Activated CD8-positive, alpha-beta T cell treated with anti-CD3 and anti-CD28 coated beads for 36 hours (primary cell): ENCODE results near the gene ACE2. TPM values are rescaled to one million over a fixed set of nuclear protein-coding genes. Genes with fewer than 3 reads are reported as not detected.

Experiments used
- ATAC-seq: fragments of 200-7000 bp; cut with Tn5 transposase; one replicate; pipeline ENCODE4 v1.10.0; 2021; ENCODE audit warnings: mild to moderate bottlenecking, moderate library complexity
- CTCF ChIA-PET: fragments of 350-600 bp; sonication (Branson Sonifier 250); formaldehyde crosslinking; loops from one replicate; lab custom pipeline; 2021; ENCODE audit warnings: antibody characterized with exemption; lab: Charles Lee
- POLR2A ChIA-PET: fragments of 350-600 bp; sonication (Branson Sonifier 250); formaldehyde crosslinking; loops from one replicate; lab custom pipeline; 2021; ENCODE audit warnings: antibody characterized with exemption; lab: Charles Lee
- DNase-seq: peaks from one replicate; pipeline ENCODE4 v3.0.0-alpha.2; 2020
- H3K27ac Mint-ChIP-seq: one replicate; pipeline ENCODE4 v1.8.0; 2021; ENCODE audit warnings: mild to moderate bottlenecking, mixed read lengths
- H3K27me3 Mint-ChIP-seq: one replicate; pipeline ENCODE4 v1.8.0; 2021; ENCODE audit warnings: mixed read lengths
- H3K36me3 Mint-ChIP-seq: one replicate; pipeline ENCODE4 v1.8.0; 2021; ENCODE audit warnings: low read depth, mixed read lengths
- H3K4me1 Mint-ChIP-seq: one replicate; pipeline ENCODE4 v1.8.0; 2021; ENCODE audit warnings: low read depth, mixed read lengths
- H3K4me3 Mint-ChIP-seq: one replicate; pipeline ENCODE4 v1.8.0; 2021; ENCODE audit warnings: mild to moderate bottlenecking, moderate library complexity, mixed read lengths
- H3K9me3 Mint-ChIP-seq: one replicate; pipeline ENCODE4 v1.8.0; 2021; ENCODE audit warnings: mixed read lengths
- CTCF ChIP-seq: fragments of 200-600 bp; IDR thresholded peaks from one replicate; pipeline ENCODE4 v1.8.0; 2022; ENCODE audit warnings: antibody characterized with exemption, mild to moderate bottlenecking
- intact Hi-C: fragments of 100-400 bp; cut with micrococcal nuclease; formaldehyde crosslinking; loops from one replicate; pipeline ENCODE4 v1.10.0; 2022
- total RNA-seq, 2 experiments: library from RNA; stranded (reverse); gene quantifications; one replicate each; pipeline ENCODE4 v1.2.3, GENCODE V29; 2021

ACE2 gene
- total RNA-seq, 2 experiments from 2014 or later = not detected

- ChIA-PET POLR2A (interaction anchor here (0.6 kb wide), 1 partner anchor 107 kb away, joined by 4 read pairs; no protein-coding TSS in a partner anchor), CTCF (no interaction called here)
- peaks cover 3% of the 10 kb centered on the region for H3K27me3 Mint-ChIP-seq
- no peak for DNase-seq
- ATAC-seq = no peak
- no peaks in the 10 kb centered on the region for H3K4me1 Mint-ChIP-seq
- TF ChIP-seq CTCF = no peak
- H3K27ac Mint-ChIP-seq = no peak overlapping the region
- intact Hi-C loops = no loop called here
- no peak overlapping the region for H3K4me3 Mint-ChIP-seq
- H3K9me3 Mint-ChIP-seq = no peaks in the 10 kb centered on the region
- no peaks in the 10 kb centered on the region for H3K36me3 Mint-ChIP-seq
Measured at GRCh38 chrX:15601932-15602331, 1.2 kb upstream of the ACE2 start.

GRCh38 chrX:15600049-15600448 is 711 bp downstream of the ACE2 start:
- intact Hi-C loops = no loop called here
- no peak for ATAC-seq
- Mint-ChIP-seq H3K27ac (no peak overlapping the region), H3K9me3 (no peaks in the 10 kb centered on the region), H3K27me3 (peaks cover 3% of the 10 kb centered on the region), H3K4me3 (no peak overlapping the region), H3K36me3 (no peaks in the 10 kb centered on the region), H3K4me1 (no peaks in the 10 kb centered on the region)
- ChIA-PET POLR2A (no interaction called here), CTCF (no interaction called here)
- no peak for DNase-seq
- no peak for TF ChIP-seq CTCF

DNA sequence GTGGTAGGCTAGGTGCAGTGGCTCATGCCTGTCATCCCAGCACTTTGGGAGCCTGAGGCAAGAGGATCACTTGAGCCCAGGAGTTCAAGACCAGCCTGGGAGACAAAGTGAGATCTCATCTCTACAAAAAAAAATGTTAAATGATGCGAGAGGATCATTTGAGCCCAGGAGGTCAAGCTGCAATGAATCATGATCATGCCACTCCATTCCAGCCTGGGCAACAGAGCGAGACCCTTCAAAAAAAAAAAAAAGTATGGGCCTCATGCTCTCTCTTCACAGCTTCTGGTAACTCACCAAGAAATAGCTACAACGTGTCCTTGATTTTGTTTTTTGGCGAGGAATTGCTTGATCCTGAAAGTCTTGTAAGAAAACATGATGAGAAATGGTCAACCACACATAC is 1.3 kb downstream of the ACE2 start:
- no peak for DNase-seq
- POLR2A ChIA-PET = no interaction called here
- ATAC-seq = no peak
- Mint-ChIP-seq H3K36me3 (no peaks in the 10 kb centered on the region), H3K27me3 (peaks cover 3% of the 10 kb centered on the region), H3K27ac (no peak overlapping the region), H3K4me1 (no peaks in the 10 kb centered on the region), H3K4me3 (no peak overlapping the region), H3K9me3 (no peaks in the 10 kb centered on the region)
- intact Hi-C loops = no loop called here
- CTCF ChIA-PET = interaction anchor here (0.6 kb wide), 1 partner anchor 226 kb away, joined by 3 read pairs; no protein-coding TSS in a partner anchor
- no peak for TF ChIP-seq CTCF

DNA sequence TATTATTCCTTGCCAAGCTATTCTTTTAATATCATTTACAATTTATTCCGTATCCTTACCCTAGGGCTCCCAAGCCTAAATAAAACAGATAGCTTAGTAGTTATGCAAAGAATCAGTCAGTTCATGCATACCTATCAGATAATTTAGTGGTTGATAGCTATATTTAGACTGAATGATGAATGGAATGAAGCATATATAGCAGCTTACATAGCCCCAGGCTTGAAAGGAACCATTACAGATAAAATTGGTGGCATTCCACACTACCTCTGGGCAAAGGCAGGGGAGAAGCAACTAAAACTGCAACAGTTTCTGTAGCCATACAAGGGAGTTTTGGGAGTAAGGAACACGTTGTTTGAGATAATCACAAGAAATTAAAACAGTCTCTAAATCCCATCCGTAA is 2.7 kb downstream of the ACE2 start:
- Mint-ChIP-seq H3K4me3 (no peak overlapping the region), H3K27ac (no peak overlapping the region), H3K4me1 (no peaks in the 10 kb centered on the region), H3K27me3 (peaks cover 3% of the 10 kb centered on the region), H3K9me3 (no peaks in the 10 kb centered on the region), H3K36me3 (no peaks in the 10 kb centered on the region)
- DNase-seq (no peak), ATAC-seq (no peak)
- intact Hi-C loops = no loop called here
- CTCF ChIA-PET = no interaction called here
- no peak for TF ChIP-seq CTCF
- POLR2A ChIA-PET = no interaction called here

GRCh38 chrX:15594371-15594770 is 6.4 kb downstream of the ACE2 start:
- POLR2A ChIA-PET = no interaction called here
- intact Hi-C loops = no loop called here
- Mint-ChIP-seq H3K36me3 (no peaks in the 10 kb centered on the region), H3K9me3 (no peaks in the 10 kb centered on the region), H3K27ac (no peak overlapping the region), H3K4me1 (no peaks in the 10 kb centered on the region), H3K27me3 (peaks cover 9% of the 10 kb centered on the region), H3K4me3 (no peak overlapping the region)
- no peak for TF ChIP-seq CTCF
- DNase-seq (no peak), ATAC-seq (no peak)
- CTCF ChIA-PET = no interaction called here
